SH-SY5Y (cell line): ENCODE measurements around the gene MACROD2.
A peak's percentile ranks its signal among the peaks of the same experiment; 100 is the strongest.

Source experiments
- GATA2 ChIP-seq: IDR thresholded peaks from 2 replicates; pipeline ENCODE4 v1.6.1; 2011; ENCODE audit warnings: mild to moderate bottlenecking, low read depth, low read length
- GATA3 ChIP-seq: IDR thresholded peaks from 2 replicates; pipeline ENCODE4 v1.6.1; 2011; ENCODE audit warnings: low read depth, mild to moderate bottlenecking, low read length, moderate library complexity

Gene MACROD2

DNA sequence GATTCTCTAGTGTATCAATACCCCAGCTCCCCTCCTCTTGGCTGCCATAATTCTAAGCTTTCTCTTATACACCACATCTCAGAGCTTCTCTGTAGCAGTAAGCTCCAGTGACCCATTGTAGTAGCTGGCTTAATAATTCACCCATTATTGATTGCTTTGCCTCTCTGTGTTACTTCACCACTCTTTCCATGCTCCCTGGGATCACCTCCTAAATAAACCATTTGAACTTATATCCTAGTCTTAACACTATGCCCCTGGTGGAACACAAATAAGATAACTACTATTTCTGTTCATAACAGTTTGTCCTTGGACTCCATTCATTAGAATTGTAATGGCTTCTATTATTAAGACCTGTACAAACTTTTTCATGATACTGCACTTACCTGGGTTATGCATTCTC is 1819.0 kb downstream of the MACROD2 start:
- TF ChIP-seq GATA2 (no peak), GATA3 (no peak)

- TF ChIP-seq GATA2 (no peak), GATA3 (no peak)
These were observed 1819.6 kb downstream of the MACROD2 start for GRCh38 chr20:15814911-15815310.

DNA sequence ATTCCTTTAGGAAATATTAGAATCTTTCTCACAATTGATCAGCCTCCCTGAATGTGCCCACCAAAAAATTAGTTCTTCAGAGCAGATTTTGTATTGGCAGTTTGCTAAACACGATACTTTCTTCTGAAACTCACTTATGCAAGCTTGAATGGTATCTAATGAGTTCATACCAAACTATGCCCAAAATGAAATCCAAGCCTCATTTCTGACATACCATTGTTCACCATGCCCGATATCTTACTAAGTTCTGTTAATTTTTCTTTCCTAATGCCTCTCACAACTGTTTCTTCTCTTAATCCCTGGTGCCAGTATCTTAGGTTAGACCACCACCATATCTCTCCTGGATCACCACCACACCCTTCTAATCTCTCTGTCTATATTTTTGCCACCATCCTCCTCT is 1822.0 kb downstream of the MACROD2 start:
- TF ChIP-seq GATA2 (no peak), GATA3 (no peak)

DNA sequence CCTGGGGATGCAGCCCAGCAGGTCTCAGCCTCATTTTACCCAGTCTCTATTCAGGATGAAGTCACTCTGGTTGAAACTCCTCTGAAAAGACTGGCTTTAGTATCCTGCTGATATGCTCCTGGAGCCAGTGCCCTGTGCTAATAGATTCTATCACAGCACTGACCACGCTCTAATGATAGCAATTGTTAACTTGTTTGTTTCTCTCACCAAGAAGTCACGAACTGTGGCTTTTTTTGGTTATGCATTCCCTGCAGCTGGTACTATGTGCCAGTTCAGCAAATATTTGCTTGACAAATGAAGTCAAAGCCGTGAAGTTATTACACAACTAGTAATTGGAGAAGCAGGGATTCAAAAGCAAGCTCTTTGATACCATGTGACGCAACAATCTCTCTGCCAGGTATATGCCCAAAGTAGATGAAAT is 1823.3 kb downstream of the MACROD2 start:
- TF ChIP-seq GATA2 (no peak), GATA3 (no peak)

DNA sequence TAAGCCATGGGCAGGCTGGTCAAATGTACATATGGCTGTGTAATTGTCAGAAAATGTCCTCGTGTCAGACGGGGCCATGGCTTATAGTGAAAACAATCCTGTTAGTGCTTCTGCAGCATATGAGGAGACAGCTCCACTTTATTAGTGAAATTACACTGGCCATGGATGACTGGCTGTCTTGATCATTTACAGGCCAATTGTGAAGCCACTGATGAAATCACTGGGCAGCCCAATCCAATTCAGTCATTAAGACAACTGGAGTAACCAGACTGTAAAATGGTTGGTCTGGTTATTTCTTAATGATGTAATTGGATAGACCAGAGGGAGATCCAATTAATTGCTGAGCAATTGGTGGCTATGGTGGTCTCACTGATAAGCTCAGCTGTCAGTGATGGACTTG is 1828.4 kb downstream of the MACROD2 start:
- TF ChIP-seq GATA2 = peak; percentile 65
- TF ChIP-seq GATA3 = peak; percentile 74

DNA sequence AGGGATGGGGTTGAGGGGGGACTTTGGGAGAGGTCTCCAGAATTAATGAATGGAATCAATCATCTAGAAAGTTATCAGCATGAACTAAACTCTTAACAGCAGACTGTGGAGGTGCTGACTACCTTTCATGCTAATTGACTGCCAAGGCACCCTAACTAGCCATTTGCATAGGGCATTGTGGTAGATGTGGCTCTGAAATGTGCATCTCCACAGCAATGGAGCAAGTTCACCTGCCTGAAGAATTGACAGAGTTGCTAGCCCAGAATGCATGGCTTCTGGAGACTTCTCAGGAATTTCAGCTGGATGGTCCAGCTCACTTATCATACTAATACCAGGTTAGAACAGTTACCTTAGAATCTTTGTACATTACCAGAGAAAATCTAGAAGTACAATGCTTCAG is 1832.3 kb downstream of the MACROD2 start:
- TF ChIP-seq GATA2 (no peak), GATA3 (no peak)

- no peak for TF ChIP-seq GATA2
- TF ChIP-seq GATA3 = no peak
These were observed 1835.9 kb downstream of the MACROD2 start for GRCh38 chr20:15831201-15831600.

DNA sequence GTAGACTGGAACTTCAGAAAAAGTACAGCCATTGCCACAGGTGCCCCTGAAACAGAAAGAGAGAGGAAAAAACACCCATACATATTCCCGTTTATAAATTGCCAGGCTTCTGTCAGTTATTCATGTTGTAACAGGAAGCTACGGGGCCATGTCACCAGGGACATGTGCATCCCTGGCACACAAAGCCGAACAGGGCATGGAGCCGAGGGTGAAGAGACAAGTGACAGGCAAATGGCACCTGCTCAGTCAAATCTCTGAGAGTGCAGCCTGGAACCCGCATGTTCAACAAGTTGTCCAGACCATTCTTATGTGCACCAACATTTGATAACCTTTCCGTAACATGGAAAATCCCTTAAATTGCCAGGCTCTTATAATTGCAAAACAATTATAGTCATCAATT is 1837.2 kb downstream of the MACROD2 start:
- no peak for TF ChIP-seq GATA2

DNA sequence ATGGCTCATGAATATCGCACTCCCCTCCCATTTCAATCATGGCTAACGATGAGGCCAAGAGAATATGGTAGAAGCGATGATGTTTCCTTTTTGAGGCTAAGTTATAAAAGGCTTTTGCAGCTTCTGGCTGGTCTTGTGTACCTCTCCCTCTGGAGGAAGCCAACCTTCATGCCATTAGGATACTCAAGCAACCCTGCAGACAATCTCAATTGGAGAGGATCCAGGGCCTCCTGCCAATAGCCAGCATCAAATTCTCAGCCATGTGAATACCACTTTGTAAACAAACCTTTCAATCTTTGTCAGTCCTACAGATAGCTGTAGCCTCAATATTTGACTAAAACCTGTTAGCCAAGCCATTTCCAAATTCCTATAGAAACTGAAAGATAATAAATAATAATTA is 1839.5 kb downstream of the MACROD2 start:
- no peak for TF ChIP-seq GATA2
- no peak for TF ChIP-seq GATA3

- TF ChIP-seq GATA2 = no peak
- TF ChIP-seq GATA3 = no peak
These were observed 1840.5 kb downstream of the MACROD2 start for GRCh38 chr20:15835811-15836210.

DNA sequence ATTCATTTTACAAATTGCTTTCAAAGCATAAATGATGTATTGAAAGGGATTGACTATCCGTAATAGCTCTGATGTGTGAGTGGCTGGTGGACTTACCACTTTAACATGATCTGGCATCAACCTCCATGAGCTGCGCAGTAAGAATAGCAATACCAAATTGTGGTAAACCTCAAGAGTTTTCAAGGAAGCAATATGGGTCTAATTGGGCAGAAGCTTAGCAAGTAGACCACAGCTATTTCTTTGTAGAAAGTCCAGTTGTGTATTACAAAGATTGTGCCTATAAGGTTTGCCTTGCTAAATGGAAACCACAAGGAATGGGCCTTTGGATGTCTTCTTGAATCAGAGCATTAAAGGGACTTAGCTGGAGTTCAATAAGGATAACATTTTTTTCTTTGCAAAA is 1841.3 kb downstream of the MACROD2 start:
- TF ChIP-seq GATA2 (no peak), GATA3 (no peak)

- TF ChIP-seq GATA3 (no peak), GATA2 (no peak)
These were observed 1842.2 kb downstream of the MACROD2 start for GRCh38 chr20:15837563-15837962.

DNA sequence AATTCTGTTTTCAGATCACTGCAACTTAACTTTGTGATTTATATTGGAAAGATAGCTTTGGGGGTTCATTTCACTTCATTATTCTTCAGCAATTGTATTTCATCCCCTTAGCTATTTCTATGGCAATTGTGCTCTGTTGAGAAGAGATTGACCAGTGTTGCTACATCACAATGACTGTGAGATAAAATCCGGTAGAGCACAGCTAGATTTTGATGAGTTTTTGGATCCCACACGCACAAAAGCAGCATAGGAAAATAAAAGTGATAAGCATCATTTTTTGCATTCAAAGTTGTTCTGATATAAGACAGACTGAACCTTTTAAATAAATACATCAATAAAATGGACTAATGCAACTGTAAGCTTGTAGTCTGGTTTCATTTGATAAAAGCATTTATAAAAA is 1843.2 kb downstream of the MACROD2 start:
- TF ChIP-seq GATA2 (peak; percentile 49; the same call in 1 of the 2 replicates), GATA3 (peak; percentile 62; the same call in 1 of the 2 replicates)

- no peak for TF ChIP-seq GATA2
- TF ChIP-seq GATA3 = no peak
These were observed 1845.5 kb downstream of the MACROD2 start for GRCh38 chr20:15840636-15841301.

GRCh38 chr20:15842872-15843271 is 1847.6 kb downstream of the MACROD2 start:
- TF ChIP-seq GATA3 (no peak), GATA2 (no peak)

GRCh38 chr20:15843777-15844176 is 1848.5 kb downstream of the MACROD2 start:
- TF ChIP-seq GATA3 = no peak
- TF ChIP-seq GATA2 = no peak
